Measurements from ENCODE around the gene KLHL18. TPM values are rescaled to one million over a fixed set of nuclear protein-coding genes. Genes with fewer than 3 reads are reported as not detected.

KLHL18 gene
- polyA plus RNA-seq, 1 donor (not counting 4 experiments of a cell fraction or from before 2014, with no cell fraction given): 33.4 TPM

DNA sequence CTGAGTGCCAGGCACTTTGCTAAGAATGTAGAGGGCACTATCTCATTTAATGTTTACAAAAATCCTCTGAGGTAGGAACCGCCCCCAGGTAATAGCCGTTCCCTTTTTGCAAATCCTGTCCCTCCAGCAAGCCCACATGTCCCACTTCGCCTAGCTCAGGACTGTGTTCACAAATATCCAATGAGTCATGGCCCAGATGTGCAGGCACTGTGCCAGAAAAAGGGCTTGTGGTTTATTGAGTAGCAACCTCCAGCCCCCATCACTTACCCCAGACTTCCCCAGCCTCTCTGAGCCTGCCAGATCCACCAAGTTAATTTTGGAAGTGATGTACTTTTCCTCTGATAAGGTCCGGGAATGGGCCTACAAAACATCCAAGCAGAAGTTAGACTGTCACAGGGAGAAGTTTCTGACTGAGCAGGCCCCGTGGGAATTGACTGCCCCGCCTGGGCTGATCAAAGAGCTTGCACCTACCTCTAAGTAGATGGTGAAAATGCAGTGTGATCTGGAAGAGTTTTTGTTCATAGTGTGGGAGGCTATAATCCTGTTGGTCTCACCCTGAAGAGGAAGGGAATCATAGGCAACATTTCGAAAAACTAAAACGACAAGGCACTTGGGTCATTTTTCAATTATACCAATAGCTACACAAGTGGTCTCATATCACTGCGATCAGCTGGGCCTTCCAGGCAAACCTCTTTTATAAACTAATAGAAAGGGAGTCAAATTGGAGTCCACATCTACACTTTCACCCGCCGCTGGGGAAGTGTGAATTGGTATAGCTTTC is 15.8 kb upstream of the KLHL18 start:
- peaks cover 11% of the 10 kb centered on the region for H3K4me1 ChIP-seq (ENCODE audit: control insufficient read depth, extremely low read depth, insufficient read depth, low read length)
- no peak overlapping the region for H2AFZ ChIP-seq (ENCODE audit: control insufficient read depth, low read length)
- dilution Hi-C loops (cut with MboI; ENCODE audit: extremely low pct_ligation_motif_present, low sequenced_read_pairs): no loop called here
- H3K4me2 ChIP-seq (ENCODE audit: control insufficient read depth, extremely low read depth, insufficient read depth, low read depth, low read length): peak overlapping the region; percentile 31
- H3K9ac ChIP-seq (ENCODE audit: control insufficient read depth, extremely low read depth, insufficient read depth, low read length): no peak overlapping the region
- TF ChIP-seq, protein P1, sequence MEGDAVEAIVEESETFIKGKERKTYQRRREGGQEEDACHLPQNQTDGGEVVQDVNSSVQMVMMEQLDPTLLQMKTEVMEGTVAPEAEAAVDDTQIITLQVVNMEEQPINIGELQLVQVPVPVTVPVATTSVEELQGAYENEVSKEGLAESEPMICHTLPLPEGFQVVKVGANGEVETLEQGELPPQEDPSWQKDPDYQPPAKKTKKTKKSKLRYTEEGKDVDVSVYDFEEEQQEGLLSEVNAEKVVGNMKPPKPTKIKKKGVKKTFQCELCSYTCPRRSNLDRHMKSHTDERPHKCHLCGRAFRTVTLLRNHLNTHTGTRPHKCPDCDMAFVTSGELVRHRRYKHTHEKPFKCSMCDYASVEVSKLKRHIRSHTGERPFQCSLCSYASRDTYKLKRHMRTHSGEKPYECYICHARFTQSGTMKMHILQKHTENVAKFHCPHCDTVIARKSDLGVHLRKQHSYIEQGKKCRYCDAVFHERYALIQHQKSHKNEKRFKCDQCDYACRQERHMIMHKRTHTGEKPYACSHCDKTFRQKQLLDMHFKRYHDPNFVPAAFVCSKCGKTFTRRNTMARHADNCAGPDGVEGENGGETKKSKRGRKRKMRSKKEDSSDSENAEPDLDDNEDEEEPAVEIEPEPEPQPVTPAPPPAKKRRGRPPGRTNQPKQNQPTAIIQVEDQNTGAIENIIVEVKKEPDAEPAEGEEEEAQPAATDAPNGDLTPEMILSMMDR (optimal IDR thresholded peaks at IDR 0.05 in 1 of 3, IDR thresholded peaks at IDR 0.05 in 1 of 3, conservative IDR thresholded peaks at IDR 0.05 in 1 of 3; ENCODE audit: extremely low read depth in 1 of 3, insufficient read depth in 2 of 3, low read length in 3 of 3): no peak
- no peak for TF ChIP-seq EZH2 (IDR thresholded peaks at IDR 0.05; ENCODE audit: low read length)
- H3K36me3 ChIP-seq (ENCODE audit: control insufficient read depth in 2 of 2, extremely low read depth in 1 of 2, insufficient read depth in 2 of 2, low read length in 2 of 2): no peaks in the 10 kb centered on the region
- H3K9me1 ChIP-seq (ENCODE audit: control insufficient read depth, extremely low read depth, insufficient read depth, low read length): no peaks in the 10 kb centered on the region
- FAIRE-seq (peak; percentile 85), DNase-seq (ENCODE audit: low read depth, low spot score) (peak; percentile 56)
- H3K9me3 ChIP-seq (ENCODE audit: control insufficient read depth, low read depth, low read length): no peaks in the 10 kb centered on the region
- no peaks in the 10 kb centered on the region for H3K27me3 ChIP-seq (ENCODE audit: control insufficient read depth, extremely low read depth, insufficient read depth, low read length)
- H3K27ac ChIP-seq (ENCODE audit: control insufficient read depth, insufficient read depth, low read length): no peak overlapping the region
- H3K79me2 ChIP-seq (ENCODE audit: control insufficient read depth, insufficient read depth, low read length): no peaks in the 10 kb centered on the region
- H4K20me1 ChIP-seq (ENCODE audit: control insufficient read depth, extremely low read depth, insufficient read depth, low read length): no peaks in the 10 kb centered on the region
- no peak overlapping the region for H3K4me3 ChIP-seq (ENCODE audit: control insufficient read depth in 2 of 3, extremely low read depth in 1 of 3, insufficient read depth in 2 of 3, low read depth in 1 of 3, low read length in 3 of 3)

DNA sequence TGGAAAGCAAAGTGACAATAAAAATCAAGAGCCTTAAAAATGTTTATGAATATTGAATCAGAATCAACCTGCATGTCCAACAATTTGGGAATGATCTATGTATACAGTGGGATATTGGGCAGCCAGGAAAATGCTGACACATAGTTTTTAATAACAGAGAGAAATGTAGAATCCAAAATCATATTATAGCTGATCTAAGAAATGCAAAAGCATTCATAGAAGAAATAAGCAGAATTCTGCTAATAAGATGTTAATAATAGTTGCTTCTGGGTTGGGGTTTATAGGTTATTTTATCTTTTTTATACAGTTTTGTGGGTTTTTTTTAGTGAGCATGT is 15.3 kb upstream of the KLHL18 start:
- FAIRE-seq: no peak

More for the DNA sequence above, 15.3 kb upstream of the KLHL18 start:
- H3K9me3 ChIP-seq (ENCODE audit: control insufficient read depth, low read depth, low read length): no peaks in the 10 kb centered on the region
- no peaks in the 10 kb centered on the region for H3K9me1 ChIP-seq (ENCODE audit: control insufficient read depth, extremely low read depth, insufficient read depth, low read length)
- no peaks in the 10 kb centered on the region for H4K20me1 ChIP-seq (ENCODE audit: control insufficient read depth, extremely low read depth, insufficient read depth, low read length)
- H3K36me3 ChIP-seq (ENCODE audit: control insufficient read depth in 2 of 2, extremely low read depth in 1 of 2, insufficient read depth in 2 of 2, low read length in 2 of 2): no peaks in the 10 kb centered on the region
- dilution Hi-C loops (cut with MboI; ENCODE audit: extremely low pct_ligation_motif_present, low sequenced_read_pairs): no loop called here
- H3K4me2 ChIP-seq (ENCODE audit: control insufficient read depth, extremely low read depth, insufficient read depth, low read depth, low read length): no peak overlapping the region
- no peak overlapping the region for H3K9ac ChIP-seq (ENCODE audit: control insufficient read depth, extremely low read depth, insufficient read depth, low read length)
- TF ChIP-seq, protein P1 (optimal IDR thresholded peaks at IDR 0.05 in 1 of 3, IDR thresholded peaks at IDR 0.05 in 1 of 3, conservative IDR thresholded peaks at IDR 0.05 in 1 of 3; ENCODE audit: extremely low read depth in 1 of 3, insufficient read depth in 2 of 3, low read length in 3 of 3): no peak
- TF ChIP-seq EZH2 (IDR thresholded peaks at IDR 0.05; ENCODE audit: low read length): no peak
- H3K27me3 ChIP-seq (ENCODE audit: control insufficient read depth, extremely low read depth, insufficient read depth, low read length): no peaks in the 10 kb centered on the region
- no peak for DNase-seq (ENCODE audit: low read depth, low spot score)
- peaks cover 11% of the 10 kb centered on the region for H3K4me1 ChIP-seq (ENCODE audit: control insufficient read depth, extremely low read depth, insufficient read depth, low read length)
- H2AFZ ChIP-seq (ENCODE audit: control insufficient read depth, low read length): no peak overlapping the region
- no peak overlapping the region for H3K4me3 ChIP-seq (ENCODE audit: control insufficient read depth in 2 of 3, extremely low read depth in 1 of 3, insufficient read depth in 2 of 3, low read depth in 1 of 3, low read length in 3 of 3)
- H3K27ac ChIP-seq (ENCODE audit: control insufficient read depth, insufficient read depth, low read length): no peak overlapping the region
- no peaks in the 10 kb centered on the region for H3K79me2 ChIP-seq (ENCODE audit: control insufficient read depth, insufficient read depth, low read length)
